ENCODE results near the gene CENPP. TPM values are rescaled to one million over a fixed set of nuclear protein-coding genes. Genes with fewer than 3 reads are reported as not detected.

CENPP gene
- total RNA-seq, 1 experiment from 2014 or later, result 4.2 TPM

DNA sequence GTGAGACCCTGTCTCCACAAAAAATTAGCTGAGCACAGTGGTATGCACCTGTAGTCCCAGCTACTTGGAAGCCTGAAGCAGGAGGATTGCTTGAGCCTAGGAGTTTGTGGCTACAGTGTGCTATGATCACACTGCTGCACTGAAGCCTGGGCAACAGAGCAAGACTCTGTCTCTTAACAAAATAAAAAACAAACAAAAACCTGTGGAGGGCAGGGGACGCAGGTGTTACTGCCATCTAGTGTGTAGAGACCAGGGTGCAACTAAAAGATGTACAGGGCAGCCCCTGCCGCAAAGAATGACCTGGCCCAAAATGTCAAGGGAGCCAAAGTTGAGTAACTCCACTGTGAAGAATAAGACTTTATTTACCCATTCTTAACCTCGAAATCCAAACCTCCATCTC, 129.5 kb downstream of the CENPP start:
- CTCF ChIA-PET, result interaction anchor here (1.0 to 2.0 kb wide), 4 partner anchors 9 to 122 kb away, joined by 3 to 6 read pairs (median 4); no protein-coding TSS in a partner anchor
- Mint-ChIP-seq H3K27ac (ENCODE audit: low read depth, unreplicated experiment) (no peak overlapping the region), H3K4me3 (ENCODE audit: unreplicated experiment) (no peak overlapping the region), H3K27me3 (ENCODE audit: insufficient read depth, unreplicated experiment) (no peaks in the 10 kb centered on the region), H3K9me3 (ENCODE audit: unreplicated experiment) (no peaks in the 10 kb centered on the region), H3K36me3 (ENCODE audit: insufficient read depth, unreplicated experiment) (no peaks in the 10 kb centered on the region), H3K4me1 (ENCODE audit: insufficient read depth, unreplicated experiment) (no peaks in the 10 kb centered on the region)
- TF ChIP-seq, protein P1, sequence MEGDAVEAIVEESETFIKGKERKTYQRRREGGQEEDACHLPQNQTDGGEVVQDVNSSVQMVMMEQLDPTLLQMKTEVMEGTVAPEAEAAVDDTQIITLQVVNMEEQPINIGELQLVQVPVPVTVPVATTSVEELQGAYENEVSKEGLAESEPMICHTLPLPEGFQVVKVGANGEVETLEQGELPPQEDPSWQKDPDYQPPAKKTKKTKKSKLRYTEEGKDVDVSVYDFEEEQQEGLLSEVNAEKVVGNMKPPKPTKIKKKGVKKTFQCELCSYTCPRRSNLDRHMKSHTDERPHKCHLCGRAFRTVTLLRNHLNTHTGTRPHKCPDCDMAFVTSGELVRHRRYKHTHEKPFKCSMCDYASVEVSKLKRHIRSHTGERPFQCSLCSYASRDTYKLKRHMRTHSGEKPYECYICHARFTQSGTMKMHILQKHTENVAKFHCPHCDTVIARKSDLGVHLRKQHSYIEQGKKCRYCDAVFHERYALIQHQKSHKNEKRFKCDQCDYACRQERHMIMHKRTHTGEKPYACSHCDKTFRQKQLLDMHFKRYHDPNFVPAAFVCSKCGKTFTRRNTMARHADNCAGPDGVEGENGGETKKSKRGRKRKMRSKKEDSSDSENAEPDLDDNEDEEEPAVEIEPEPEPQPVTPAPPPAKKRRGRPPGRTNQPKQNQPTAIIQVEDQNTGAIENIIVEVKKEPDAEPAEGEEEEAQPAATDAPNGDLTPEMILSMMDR (IDR thresholded peaks at IDR 0.05; ENCODE audit: unreplicated experiment), result peak; percentile 22
- intact Hi-C loops (cut with micrococcal nuclease), result no loop called here
- BruUV-seq (replicated peaks), result no TSS peak
- peak; percentile 30 for DNase-seq (ENCODE audit: unreplicated experiment)
- POLR2A ChIA-PET, result no interaction called here

GRCh38 chr9:92457576-92457975, 131.8 kb downstream of the CENPP start:
- CTCF ChIA-PET, result no interaction called here
- DNase-seq (ENCODE audit: unreplicated experiment), result no peak
- TF ChIP-seq, protein P1 (IDR thresholded peaks at IDR 0.05; ENCODE audit: unreplicated experiment), result no peak
- Mint-ChIP-seq H3K4me3 (ENCODE audit: unreplicated experiment) (no peak overlapping the region), H3K36me3 (ENCODE audit: insufficient read depth, unreplicated experiment) (no peaks in the 10 kb centered on the region), H3K27me3 (ENCODE audit: insufficient read depth, unreplicated experiment) (no peaks in the 10 kb centered on the region), H3K4me1 (ENCODE audit: insufficient read depth, unreplicated experiment) (no peaks in the 10 kb centered on the region), H3K9me3 (ENCODE audit: unreplicated experiment) (no peaks in the 10 kb centered on the region), H3K27ac (ENCODE audit: low read depth, unreplicated experiment) (no peak overlapping the region)
- POLR2A ChIA-PET, result interaction anchor here (1.6 kb wide), 1 partner anchor 12 kb away, joined by 3 read pairs; no protein-coding TSS in a partner anchor
- no TSS peak for BruUV-seq (replicated peaks)
- intact Hi-C loops (cut with micrococcal nuclease), result no loop called here

- H3K27me3 Mint-ChIP-seq (ENCODE audit: insufficient read depth, unreplicated experiment), result no peaks in the 10 kb centered on the region
- peaks cover 18% of the 10 kb centered on the region for H3K4me1 Mint-ChIP-seq (ENCODE audit: insufficient read depth, unreplicated experiment)
- H3K36me3 Mint-ChIP-seq (ENCODE audit: insufficient read depth, unreplicated experiment), result no peaks in the 10 kb centered on the region
- TF ChIP-seq, protein P1 (IDR thresholded peaks at IDR 0.05; ENCODE audit: unreplicated experiment), result no peak
- DNase-seq (ENCODE audit: unreplicated experiment), result no peak
- CTCF ChIA-PET, result interaction anchor here (0.7 to 1.5 kb wide), 3 partner anchors 19 to 289 kb away, joined by 3 to 6 read pairs (median 3); partner anchors contain the start of gene ASPN
- peak overlapping the region; percentile 82 for H3K27ac Mint-ChIP-seq (ENCODE audit: low read depth, unreplicated experiment)
- BruUV-seq (replicated peaks), result no TSS peak
- POLR2A ChIA-PET, result interaction anchor here (0.9 to 2.4 kb wide), 11 partner anchors 10 to 207 kb away, joined by 3 to 23 read pairs (median 4); partner anchors contain the start of genes CENPP and IPPK
- intact Hi-C loops (cut with micrococcal nuclease), result no loop called here
- no peaks in the 10 kb centered on the region for H3K9me3 Mint-ChIP-seq (ENCODE audit: unreplicated experiment)
- H3K4me3 Mint-ChIP-seq (ENCODE audit: unreplicated experiment), result no peak overlapping the region
Measured at GRCh38 chr9:92463387-92463786, 137.6 kb downstream of the CENPP start.

- CTCF ChIA-PET, result interaction anchor here (0.7 to 1.5 kb wide), 3 partner anchors 19 to 290 kb away, joined by 3 to 6 read pairs (median 3); partner anchors contain the start of gene ASPN
Measured at GRCh38 chr9:92463984-92464383, 138.2 kb downstream of the CENPP start.

More at GRCh38 chr9:92463984-92464383, 138.2 kb downstream of the CENPP start:
- Mint-ChIP-seq H3K36me3 (ENCODE audit: insufficient read depth, unreplicated experiment) (no peaks in the 10 kb centered on the region), H3K4me1 (ENCODE audit: insufficient read depth, unreplicated experiment) (peaks cover 18% of the 10 kb centered on the region), H3K9me3 (ENCODE audit: unreplicated experiment) (no peaks in the 10 kb centered on the region), H3K4me3 (ENCODE audit: unreplicated experiment) (no peak overlapping the region), H3K27ac (ENCODE audit: low read depth, unreplicated experiment) (peak overlapping the region; percentile 82), H3K27me3 (ENCODE audit: insufficient read depth, unreplicated experiment) (no peaks in the 10 kb centered on the region)
- BruUV-seq (replicated peaks), result no TSS peak
- peak; percentile 63 for DNase-seq (ENCODE audit: unreplicated experiment)
- POLR2A ChIA-PET, result interaction anchor here (0.6 to 2.4 kb wide), 8 partner anchors 9 to 206 kb away, joined by 3 to 23 read pairs (median 5); partner anchors contain the start of genes CENPP and IPPK
- TF ChIP-seq, protein P1 (IDR thresholded peaks at IDR 0.05; ENCODE audit: unreplicated experiment), result no peak
- intact Hi-C loops (cut with micrococcal nuclease), result no loop called here

Data from MCF 10A (cell line).